Cardiac muscle cell (in vitro differentiated cells and primary cell): ENCODE results near the gene SFSWAP. TPM values are rescaled to one million over a fixed set of nuclear protein-coding genes. Genes with fewer than 3 reads are reported as not detected.

ENCODE experiments used
- DNase-seq, 2 donors: peaks; one replicate each; pipeline versions ENCODE4 v3.0.0 to v3.0.0-alpha.2; 2010 to 2017; ENCODE audit warnings: low read depth in 1 of 2, low spot score in 1 of 2
- H3K27ac ChIP-seq: fragments of 200-600 bp; sonication (generic); 2 replicates; pipeline ENCODE4 v1.5.1; 2016
- H3K27me3 ChIP-seq: fragments of 200-600 bp; sonication (generic); 2 replicates; pipeline ENCODE4 v1.6.0; 2016; ENCODE audit warnings: control low read depth
- H3K36me3 ChIP-seq: fragments of 200-600 bp; sonication (generic); 2 replicates; pipeline ENCODE4 v1.5.1; 2016; ENCODE audit warnings: control low read depth
- H3K4me1 ChIP-seq: fragments of 200-600 bp; sonication (generic); 2 replicates; pipeline ENCODE4 v1.8.1; 2017; ENCODE audit warnings: low read depth, mild to moderate bottlenecking, mixed run types
- H3K4me3 ChIP-seq: fragments of 200-600 bp; sonication (generic); 2 replicates; pipeline ENCODE4 v1.5.1; 2016; ENCODE audit warnings: mild to moderate bottlenecking
- H3K9me3 ChIP-seq: fragments of 200-600 bp; sonication (generic); 2 replicates; pipeline ENCODE4 v1.5.1; 2017; ENCODE audit warnings: low read depth, mild to moderate bottlenecking, control low read depth
- polyA plus RNA-seq: library from polyadenylated mRNA; unstranded; fragments of >200 nt; fragmentation: Nextera tagmentation; extraction: Ambion mirVana; gene quantifications from 2 replicates; pipeline ENCODE4 v1.2.1, GENCODE V29; 2016
- total RNA-seq: library from RNA; depleted of rRNA; stranded (reverse); fragments of >200 nt; gene quantifications from 2 replicates; pipeline ENCODE4 v1.2.3, GENCODE V29; 2016
- TF ChIP-seq, protein P1 (sequence below): IDR thresholded peaks from 2 replicates; pipeline ENCODE4 v1.5.1; 2012; ENCODE audit warnings: low read depth, mild to moderate bottlenecking, low read length

SFSWAP gene
- total and polyA plus RNA-seq, 2 experiments from 2014 or later, result 24.1 to 44.8 TPM

DNA sequence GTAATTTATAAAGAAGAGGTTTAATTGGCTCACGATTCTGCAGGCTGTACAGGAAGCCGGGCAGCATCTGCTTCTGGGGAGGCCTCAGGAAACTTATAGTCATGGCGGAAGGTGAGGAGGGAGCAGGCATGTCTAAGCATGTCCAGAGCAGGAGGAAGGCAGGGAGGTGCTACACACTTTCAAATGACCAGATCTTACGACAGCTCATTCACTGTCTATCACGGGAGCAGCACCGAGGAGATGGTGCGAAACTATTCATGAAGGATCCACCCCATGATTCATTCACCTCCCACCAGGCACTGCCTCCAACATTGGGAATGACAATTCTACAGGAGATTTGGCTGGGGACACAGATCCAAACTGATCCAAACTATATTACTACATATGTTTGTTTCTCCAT, 10.0 kb downstream of the SFSWAP start:
- peaks cover 69% of the 10 kb centered on the region for H3K36me3 ChIP-seq
- TF ChIP-seq, protein P1, sequence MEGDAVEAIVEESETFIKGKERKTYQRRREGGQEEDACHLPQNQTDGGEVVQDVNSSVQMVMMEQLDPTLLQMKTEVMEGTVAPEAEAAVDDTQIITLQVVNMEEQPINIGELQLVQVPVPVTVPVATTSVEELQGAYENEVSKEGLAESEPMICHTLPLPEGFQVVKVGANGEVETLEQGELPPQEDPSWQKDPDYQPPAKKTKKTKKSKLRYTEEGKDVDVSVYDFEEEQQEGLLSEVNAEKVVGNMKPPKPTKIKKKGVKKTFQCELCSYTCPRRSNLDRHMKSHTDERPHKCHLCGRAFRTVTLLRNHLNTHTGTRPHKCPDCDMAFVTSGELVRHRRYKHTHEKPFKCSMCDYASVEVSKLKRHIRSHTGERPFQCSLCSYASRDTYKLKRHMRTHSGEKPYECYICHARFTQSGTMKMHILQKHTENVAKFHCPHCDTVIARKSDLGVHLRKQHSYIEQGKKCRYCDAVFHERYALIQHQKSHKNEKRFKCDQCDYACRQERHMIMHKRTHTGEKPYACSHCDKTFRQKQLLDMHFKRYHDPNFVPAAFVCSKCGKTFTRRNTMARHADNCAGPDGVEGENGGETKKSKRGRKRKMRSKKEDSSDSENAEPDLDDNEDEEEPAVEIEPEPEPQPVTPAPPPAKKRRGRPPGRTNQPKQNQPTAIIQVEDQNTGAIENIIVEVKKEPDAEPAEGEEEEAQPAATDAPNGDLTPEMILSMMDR, result no peak
- no peaks in the 10 kb centered on the region for H3K9me3 ChIP-seq
- H3K4me1 ChIP-seq, result no peaks in the 10 kb centered on the region
- H3K4me3 ChIP-seq, result no peak overlapping the region
- H3K27ac ChIP-seq, result no peak overlapping the region
- DNase-seq, result no peak
- no peaks in the 10 kb centered on the region for H3K27me3 ChIP-seq

DNA sequence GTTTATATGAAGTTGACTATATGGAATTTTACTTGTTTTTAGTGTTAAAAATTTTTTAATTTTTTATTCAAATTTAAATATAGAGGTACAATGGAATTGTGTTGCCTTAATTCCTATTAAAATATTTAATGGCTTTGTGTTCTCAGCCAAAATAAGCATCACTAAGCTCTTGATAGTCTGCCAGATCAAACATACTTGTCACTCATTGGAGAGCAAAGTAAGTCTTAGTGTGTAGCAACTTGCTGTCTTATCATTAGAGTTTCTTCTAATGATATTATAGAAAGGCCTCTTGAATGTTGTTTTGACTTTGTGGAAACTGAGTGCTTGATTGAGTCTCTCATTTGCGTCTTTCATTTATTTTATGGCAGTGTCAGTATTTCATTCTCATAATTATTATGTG, 10.7 kb downstream of the SFSWAP start:
- no peak for DNase-seq
- Histone ChIP-seq H3K27me3 (no peaks in the 10 kb centered on the region), H3K4me3 (no peak overlapping the region), H3K36me3 (peaks cover 65% of the 10 kb centered on the region), H3K27ac (no peak overlapping the region), H3K9me3 (no peaks in the 10 kb centered on the region), H3K4me1 (no peaks in the 10 kb centered on the region)
- TF ChIP-seq, protein P1, result no peak

GRCh38 chr12:131723532-131723931, 12.6 kb downstream of the SFSWAP start:
- H3K9me3 ChIP-seq, result no peaks in the 10 kb centered on the region
- H3K27ac ChIP-seq, result no peak overlapping the region
- no peaks in the 10 kb centered on the region for H3K4me1 ChIP-seq
- H3K27me3 ChIP-seq, result no peaks in the 10 kb centered on the region
- no peak for DNase-seq
- no peak overlapping the region for H3K4me3 ChIP-seq
- TF ChIP-seq, protein P1, result no peak
- H3K36me3 ChIP-seq, result peaks cover 67% of the 10 kb centered on the region

DNA sequence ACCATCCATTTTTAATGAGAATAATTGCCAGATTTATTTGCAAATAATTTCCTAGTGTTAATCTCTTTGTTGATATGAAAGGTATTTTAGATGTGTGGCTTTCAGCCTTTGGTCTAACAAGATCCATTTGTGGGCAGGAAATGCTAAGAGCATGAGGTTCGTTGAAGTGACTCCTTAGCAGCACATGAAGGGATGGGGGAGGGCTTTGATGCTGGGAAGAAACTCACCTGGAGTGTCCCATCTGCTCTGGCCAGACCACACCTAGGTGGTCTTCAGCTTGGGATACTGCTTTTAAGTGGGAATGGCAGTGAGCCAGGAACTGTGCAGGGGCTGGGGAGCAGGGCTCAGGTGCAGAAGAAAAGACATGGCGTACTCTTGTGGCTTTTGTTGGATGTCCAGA, 13.6 kb downstream of the SFSWAP start:
- no peaks in the 10 kb centered on the region for H3K27me3 ChIP-seq
- no peak overlapping the region for H3K27ac ChIP-seq
- H3K4me1 ChIP-seq, result no peaks in the 10 kb centered on the region
- no peak for DNase-seq
- TF ChIP-seq, protein P1, result no peak
- peaks cover 68% of the 10 kb centered on the region for H3K36me3 ChIP-seq
- no peak overlapping the region for H3K4me3 ChIP-seq
- no peaks in the 10 kb centered on the region for H3K9me3 ChIP-seq

GRCh38 chr12:131725503-131725902, 14.6 kb downstream of the SFSWAP start:
- no peak overlapping the region for H3K27ac ChIP-seq
- H3K9me3 ChIP-seq, result no peaks in the 10 kb centered on the region
- H3K27me3 ChIP-seq, result no peaks in the 10 kb centered on the region
- TF ChIP-seq, protein P1, result no peak
- H3K4me3 ChIP-seq, result no peak overlapping the region
- DNase-seq, result no peak
- no peaks in the 10 kb centered on the region for H3K4me1 ChIP-seq
- peaks cover 67% of the 10 kb centered on the region for H3K36me3 ChIP-seq

- Histone ChIP-seq H3K9me3 (no peaks in the 10 kb centered on the region), H3K4me1 (no peaks in the 10 kb centered on the region), H3K27me3 (no peaks in the 10 kb centered on the region), H3K4me3 (no peak overlapping the region), H3K36me3 (peaks cover 64% of the 10 kb centered on the region), H3K27ac (no peak overlapping the region)
- no peak for DNase-seq
- TF ChIP-seq, protein P1, result no peak
Measured at GRCh38 chr12:131728720-131729119, 17.8 kb downstream of the SFSWAP start.
